Activated CD4-positive, CD25-positive, alpha-beta regulatory T cell treated with anti-CD3 and anti-CD28 coated beads, Interleukin-2, amount 50 U/mL, for 16 hours (primary cell): ENCODE measurements around the gene RASAL2.
"Not testable (repeated sequence)": the region's sequence is repeated elsewhere in the genome, so short reads cannot be mapped to it uniquely, and the experiment has no call there.

Experiments used
- DNase-seq: peaks from one replicate; pipeline ENCODE4 v3.0.0-alpha.2; 2020; ENCODE audit warnings: low read depth, low spot score

RASAL2 gene

GRCh38 chr1:178232949-178233348 lies 139.0 kb downstream of the RASAL2 start:
- no peak for DNase-seq

GRCh38 chr1:178237121-178237520 lies 143.2 kb downstream of the RASAL2 start:
- DNase-seq: no peak

- DNase-seq: no peak
Measured at GRCh38 chr1:178238722-178239510, 145.0 kb downstream of the RASAL2 start.

- DNase-seq: no peak
Measured at GRCh38 chr1:178241057-178241456, 147.2 kb downstream of the RASAL2 start.

- no peak for DNase-seq
Measured at GRCh38 chr1:178241837-178242236, 147.9 kb downstream of the RASAL2 start.

GRCh38 chr1:178243119-178243518 lies 149.2 kb downstream of the RASAL2 start:
- DNase-seq: no peak

- no peak for DNase-seq
Measured at GRCh38 chr1:178243890-178244289, 150.0 kb downstream of the RASAL2 start.

GRCh38 chr1:178248284-178248683 lies 154.4 kb downstream of the RASAL2 start:
- DNase-seq: not testable (repeated sequence)

- DNase-seq: not testable (repeated sequence)
Measured at GRCh38 chr1:178253581-178253980, 159.7 kb downstream of the RASAL2 start.

GRCh38 chr1:178254433-178254832 lies 160.5 kb downstream of the RASAL2 start:
- no peak for DNase-seq

- DNase-seq: no peak
Measured at GRCh38 chr1:178258536-178258935, 164.6 kb downstream of the RASAL2 start.

- no peak for DNase-seq
Measured at GRCh38 chr1:178262120-178262500, 168.2 kb downstream of the RASAL2 start.

GRCh38 chr1:178263341-178263740 lies 169.4 kb downstream of the RASAL2 start:
- no peak for DNase-seq

- DNase-seq: no peak
Measured at GRCh38 chr1:178266113-178266512, 172.2 kb downstream of the RASAL2 start.

GRCh38 chr1:178266619-178267066 lies 172.7 kb downstream of the RASAL2 start:
- DNase-seq: no peak

- DNase-seq: no peak
Measured at GRCh38 chr1:178267646-178268094, 173.8 kb downstream of the RASAL2 start.

GRCh38 chr1:178271471-178271870 lies 177.6 kb downstream of the RASAL2 start:
- DNase-seq: no peak

- no peak for DNase-seq
Measured at GRCh38 chr1:178273707-178274410, 180.0 kb downstream of the RASAL2 start.

- DNase-seq: no peak
Measured at GRCh38 chr1:178275049-178275448, 181.1 kb downstream of the RASAL2 start.

- no peak for DNase-seq
Measured at GRCh38 chr1:178275553-178275952, 181.6 kb downstream of the RASAL2 start.

- DNase-seq: no peak
Measured at GRCh38 chr1:178277793-178278530, 184.1 kb downstream of the RASAL2 start.
